ENCODE results near the gene TEAD2. TPM values are rescaled to one million over a fixed set of nuclear protein-coding genes. Genes with fewer than 3 reads are reported as not detected.

The TEAD2 gene
- total RNA-seq, 3 donors from 2014 or later, result 9.8 to 64.0 (median 21.8) TPM

DNA sequence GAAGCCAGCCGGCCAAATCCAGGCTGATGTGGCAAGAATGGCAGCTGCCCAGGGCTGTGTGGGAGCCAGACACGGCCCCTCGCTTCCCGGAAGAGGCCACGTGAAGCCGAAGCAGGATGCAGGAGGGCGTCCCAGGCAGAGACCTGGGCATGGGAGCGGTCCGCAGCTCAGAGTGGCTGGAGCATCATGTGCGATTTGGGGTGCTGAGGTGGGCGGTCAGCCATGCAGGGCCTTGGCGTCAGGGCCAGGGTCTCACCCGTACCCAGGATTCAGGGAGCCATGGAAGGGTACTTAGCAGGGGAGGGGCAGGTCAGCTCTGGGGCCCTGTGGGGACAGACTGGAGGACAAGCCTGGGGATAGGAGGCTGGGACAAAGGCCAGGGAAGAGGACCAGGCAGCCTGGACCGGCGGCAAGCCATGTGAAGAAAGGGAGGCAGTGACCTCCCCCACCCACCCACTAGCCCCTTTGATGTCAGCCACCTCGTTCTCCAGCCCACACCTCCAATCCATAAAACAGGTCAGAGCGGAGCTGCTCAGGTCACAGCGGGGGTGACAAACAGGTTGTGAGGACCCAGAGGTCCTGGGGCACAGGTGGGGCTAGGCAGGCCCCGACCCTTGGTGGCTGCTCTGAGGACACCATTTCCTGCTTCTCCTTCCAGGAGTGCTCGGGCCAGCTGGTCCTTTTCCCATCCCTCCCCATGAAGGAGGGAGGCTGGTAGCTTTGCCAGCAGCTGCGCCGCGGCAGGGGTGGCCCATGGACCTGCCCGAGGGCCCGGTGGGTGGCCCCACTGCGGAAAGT is 28.1 kb upstream of the TEAD2 start:
- DNase-seq, result no peak
- no peak for ATAC-seq
- H3K4me3 ChIP-seq, result no peak overlapping the region
- TF ChIP-seq, protein P1, sequence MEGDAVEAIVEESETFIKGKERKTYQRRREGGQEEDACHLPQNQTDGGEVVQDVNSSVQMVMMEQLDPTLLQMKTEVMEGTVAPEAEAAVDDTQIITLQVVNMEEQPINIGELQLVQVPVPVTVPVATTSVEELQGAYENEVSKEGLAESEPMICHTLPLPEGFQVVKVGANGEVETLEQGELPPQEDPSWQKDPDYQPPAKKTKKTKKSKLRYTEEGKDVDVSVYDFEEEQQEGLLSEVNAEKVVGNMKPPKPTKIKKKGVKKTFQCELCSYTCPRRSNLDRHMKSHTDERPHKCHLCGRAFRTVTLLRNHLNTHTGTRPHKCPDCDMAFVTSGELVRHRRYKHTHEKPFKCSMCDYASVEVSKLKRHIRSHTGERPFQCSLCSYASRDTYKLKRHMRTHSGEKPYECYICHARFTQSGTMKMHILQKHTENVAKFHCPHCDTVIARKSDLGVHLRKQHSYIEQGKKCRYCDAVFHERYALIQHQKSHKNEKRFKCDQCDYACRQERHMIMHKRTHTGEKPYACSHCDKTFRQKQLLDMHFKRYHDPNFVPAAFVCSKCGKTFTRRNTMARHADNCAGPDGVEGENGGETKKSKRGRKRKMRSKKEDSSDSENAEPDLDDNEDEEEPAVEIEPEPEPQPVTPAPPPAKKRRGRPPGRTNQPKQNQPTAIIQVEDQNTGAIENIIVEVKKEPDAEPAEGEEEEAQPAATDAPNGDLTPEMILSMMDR (IDR thresholded peaks at IDR 0.05), result no peak
- intact Hi-C loops (cut with DNase I, micrococcal nuclease), result loop anchor here in 1 of 2 donors (5.0 kb wide), 1 partner anchor 52 kb away; the partner anchor contains the start of gene SLC17A7
- no peaks in the 10 kb centered on the region for H3K9me3 ChIP-seq
- no peaks in the 10 kb centered on the region for H3K36me3 ChIP-seq (ENCODE audit: low read depth)
- H3K4me1 ChIP-seq (ENCODE audit: low read depth), result no peaks in the 10 kb centered on the region

DNA sequence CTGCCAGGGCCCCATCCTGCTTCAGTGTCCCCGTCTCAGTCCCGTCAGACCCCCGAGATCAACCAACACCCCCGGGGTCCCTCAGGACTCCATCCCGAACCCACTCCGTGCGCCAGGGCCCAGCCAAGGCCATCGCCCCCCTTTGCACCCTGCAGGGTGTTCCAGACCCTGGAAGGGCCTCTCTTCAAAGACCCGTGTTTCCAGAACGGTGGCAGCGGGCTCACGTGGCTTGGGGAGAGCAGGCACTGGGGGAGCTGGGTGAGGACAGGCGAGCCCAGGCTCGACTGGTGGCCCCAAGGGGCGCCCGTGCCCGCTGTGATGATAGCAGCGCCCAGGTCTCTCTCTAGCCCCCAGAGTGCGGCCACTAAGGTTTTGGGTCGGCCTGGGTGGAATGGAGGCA is 27.2 kb upstream of the TEAD2 start:
- Histone ChIP-seq H3K9me3 (no peaks in the 10 kb centered on the region), H3K4me3 (no peak overlapping the region), H3K36me3 (ENCODE audit: low read depth) (no peaks in the 10 kb centered on the region), H3K4me1 (ENCODE audit: low read depth) (no peaks in the 10 kb centered on the region)
- intact Hi-C loops (cut with DNase I, micrococcal nuclease), result no loop called here
- DNase-seq, result no peak
- no peak for ATAC-seq
- TF ChIP-seq, protein P1 (IDR thresholded peaks at IDR 0.05), result no peak

DNA sequence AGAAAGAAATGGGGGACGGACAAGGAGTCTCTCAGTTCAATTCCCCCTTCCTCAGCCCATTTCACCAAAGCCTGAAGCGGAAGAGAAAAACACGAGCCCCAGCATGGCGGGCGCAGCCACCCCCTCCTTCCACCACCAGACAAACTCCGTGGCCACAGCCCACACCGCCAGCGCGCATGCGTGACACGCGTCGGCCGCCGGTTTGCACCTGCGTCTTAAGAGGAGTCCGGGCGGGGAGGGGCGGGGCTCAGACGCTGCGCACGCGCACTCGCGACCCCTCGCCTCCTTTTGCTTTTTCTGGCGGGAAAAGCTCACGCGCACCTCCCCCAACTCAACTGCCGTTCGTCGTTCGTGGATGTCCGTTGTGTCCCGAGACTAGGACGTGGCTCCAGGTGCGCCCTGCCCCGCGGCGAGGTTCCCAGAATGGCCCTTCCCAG is 25.7 kb upstream of the TEAD2 start, which contains the start of gene KASH5:
TSS of gene KASH5 (plus strand) at position 314 of the 437 bp plus-strand sequence. CDS start 2,635 bp downstream, outside the sequence.
- H3K4me1 ChIP-seq (ENCODE audit: low read depth), result no peaks in the 10 kb centered on the region
- DNase-seq, result peak; percentile 80 to 92 (median 89)
- intact Hi-C loops (cut with DNase I, micrococcal nuclease), result no loop called here
- TF ChIP-seq, protein P1 (IDR thresholded peaks at IDR 0.05), result no peak
- H3K36me3 ChIP-seq (ENCODE audit: low read depth), result no peaks in the 10 kb centered on the region
- H3K9me3 ChIP-seq, result no peaks in the 10 kb centered on the region
- ATAC-seq, result peak; percentile 86
- H3K4me3 ChIP-seq, result no peak within 1 kb of the TSS

DNA sequence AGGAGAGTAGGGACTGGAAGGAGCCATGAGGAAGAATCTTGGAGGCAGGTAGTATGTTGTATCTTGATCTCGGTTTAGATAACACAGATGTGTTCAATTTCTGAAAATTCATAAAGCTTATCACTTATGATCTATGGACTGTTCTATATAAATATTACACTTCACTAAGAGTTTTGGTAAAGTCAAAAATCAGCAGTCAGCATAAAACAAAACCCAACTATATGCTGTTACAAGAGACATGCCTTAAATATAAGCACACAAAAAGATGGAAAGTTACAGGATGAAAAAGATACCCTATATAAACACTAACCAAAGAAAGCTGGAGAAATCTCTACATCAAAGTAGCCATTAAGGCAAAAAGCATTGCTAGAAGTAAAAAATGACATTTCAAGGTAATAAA is 21.4 kb upstream of the TEAD2 start:
- TF ChIP-seq, protein P1 (IDR thresholded peaks at IDR 0.05), result no peak
- ATAC-seq, result no peak
- Histone ChIP-seq H3K4me3 (no peak overlapping the region), H3K4me1 (ENCODE audit: low read depth) (no peaks in the 10 kb centered on the region), H3K36me3 (ENCODE audit: low read depth) (no peaks in the 10 kb centered on the region), H3K9me3 (no peaks in the 10 kb centered on the region)
- DNase-seq, result no peak
- intact Hi-C loops (cut with DNase I, micrococcal nuclease), result no loop called here

DNA sequence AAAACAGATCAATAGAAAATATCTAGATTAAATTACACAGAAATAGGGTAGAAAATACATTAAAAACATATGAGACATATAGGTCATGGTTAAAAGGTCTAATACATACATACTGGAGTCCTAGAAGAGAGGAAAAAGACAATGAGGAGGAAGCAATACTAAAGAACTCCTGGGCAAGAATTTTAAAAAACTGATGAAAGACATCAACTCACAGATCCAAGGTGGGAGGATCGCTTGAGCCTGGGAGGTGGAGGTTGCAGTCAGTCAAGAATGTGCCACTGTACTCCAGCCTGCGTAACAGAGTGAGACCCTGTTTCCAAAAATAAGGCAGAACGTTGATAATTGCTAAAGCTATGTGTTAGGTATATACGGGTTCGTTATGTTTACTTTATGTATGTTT is 20.4 kb upstream of the TEAD2 start:
- H3K4me1 ChIP-seq (ENCODE audit: low read depth), result no peaks in the 10 kb centered on the region
- no peaks in the 10 kb centered on the region for H3K9me3 ChIP-seq
- intact Hi-C loops (cut with DNase I, micrococcal nuclease), result no loop called here
- TF ChIP-seq, protein P1 (IDR thresholded peaks at IDR 0.05), result no peak
- H3K36me3 ChIP-seq (ENCODE audit: low read depth), result no peaks in the 10 kb centered on the region
- DNase-seq, result no peak
- no peak overlapping the region for H3K4me3 ChIP-seq
- no peak for ATAC-seq
